Measurements from ENCODE around the gene NRCAM. TPM values are rescaled to one million over a fixed set of nuclear protein-coding genes. Genes with fewer than 3 reads are reported as not detected.

NRCAM gene
- total and polyA plus RNA-seq, 2 of the 13 experiments (the other 11 are each of a cell fraction or from before 2014, with no cell fraction given), result 0.31 to 0.33 TPM

DNA sequence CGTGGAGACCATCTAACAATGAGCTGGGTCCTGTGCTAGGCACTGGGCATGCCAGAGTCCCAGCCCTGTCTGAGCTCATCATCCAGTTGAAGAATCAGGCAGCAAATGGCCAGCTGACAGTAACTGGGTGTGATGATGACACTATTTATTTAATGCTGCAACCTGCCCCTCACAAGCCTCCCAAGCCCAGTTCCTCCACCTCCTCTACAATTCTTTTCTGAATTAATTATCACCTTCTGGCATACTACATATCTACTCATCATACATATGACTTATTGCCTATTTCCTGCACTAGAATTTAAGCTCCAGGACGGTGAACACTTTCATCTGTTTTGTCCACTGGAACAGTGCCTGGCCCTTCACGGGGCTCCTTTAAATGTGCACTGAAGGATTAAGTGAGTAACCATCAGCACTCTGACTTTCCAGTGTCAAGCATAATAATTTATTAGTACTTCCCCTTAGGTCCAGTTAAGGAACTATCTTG is 229.4 kb downstream of the NRCAM start:
- in situ Hi-C loops (cut with HindIII; ENCODE audit: extremely low pct_ligation_motif_present, low pct_unique_long_range_greater_than_20kb) (no loop called here), intact Hi-C loops (cut with micrococcal nuclease; ENCODE audit: unreplicated experiment) (no loop called here)
- TF ChIP-seq MTA1 (CRISPR knock-in tag; IDR thresholded peaks at IDR 0.05; ENCODE audit: borderline replicate concordance) (no peak), ZNF564 (CRISPR knock-in tag; IDR thresholded peaks at IDR 0.05) (no peak), SATB2 (CRISPR knock-in tag; IDR thresholded peaks at IDR 0.05) (no peak), ZNF460 (CRISPR knock-in tag; IDR thresholded peaks at IDR 0.05; ENCODE audit: borderline replicate concordance) (no peak), ZNF496 (CRISPR knock-in tag; IDR thresholded peaks at IDR 0.05; ENCODE audit: insufficient replicate concordance) (no peak), ELF4 (CRISPR knock-in tag; IDR thresholded peaks at IDR 0.05; ENCODE audit: borderline replicate concordance) (no peak), ZMYM2 (CRISPR knock-in tag; IDR thresholded peaks at IDR 0.05) (no peak), SMARCC2 (IDR thresholded peaks at IDR 0.05) (no peak), HNRNPH1 (optimal IDR thresholded peaks at IDR 0.05; ENCODE audit: low read depth, low read length) (no peak), CBX1 (IDR thresholded peaks at IDR 0.05; ENCODE audit: low read depth) (no peak), SNAPC2 (CRISPR knock-in tag; IDR thresholded peaks at IDR 0.05) (no peak)
- TF ChIP-seq, protein P1, sequence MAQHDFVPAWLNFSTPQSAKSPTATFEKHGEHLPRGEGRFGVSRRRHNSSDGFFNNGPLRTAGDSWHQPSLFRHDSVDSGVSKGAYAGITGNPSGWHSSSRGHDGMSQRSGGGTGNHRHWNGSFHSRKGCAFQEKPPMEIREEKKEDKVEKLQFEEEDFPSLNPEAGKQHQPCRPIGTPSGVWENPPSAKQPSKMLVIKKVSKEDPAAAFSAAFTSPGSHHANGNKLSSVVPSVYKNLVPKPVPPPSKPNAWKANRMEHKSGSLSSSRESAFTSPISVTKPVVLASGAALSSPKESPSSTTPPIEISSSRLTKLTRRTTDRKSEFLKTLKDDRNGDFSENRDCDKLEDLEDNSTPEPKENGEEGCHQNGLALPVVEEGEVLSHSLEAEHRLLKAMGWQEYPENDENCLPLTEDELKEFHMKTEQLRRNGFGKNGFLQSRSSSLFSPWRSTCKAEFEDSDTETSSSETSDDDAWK (CRISPR knock-in tag; IDR thresholded peaks at IDR 0.05), result no peak
- TF ChIP-seq, protein P2, sequence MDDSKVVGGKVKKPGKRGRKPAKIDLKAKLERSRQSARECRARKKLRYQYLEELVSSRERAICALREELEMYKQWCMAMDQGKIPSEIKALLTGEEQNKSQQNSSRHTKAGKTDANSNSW (CRISPR knock-in tag; IDR thresholded peaks at IDR 0.05; ENCODE audit: borderline replicate concordance), result no peak
- no TSS peak for BruUV-seq (replicated peaks)
- no peaks in the 10 kb centered on the region for H3K36me3 ChIP-seq (replicated peaks in 1 of 2; ENCODE audit: control insufficient read depth in 1 of 2, insufficient read depth in 2 of 2, low read length in 2 of 2)
- H3K4me3 ChIP-seq (replicated peaks in 1 of 3; ENCODE audit: insufficient read depth in 1 of 3, low read depth in 2 of 3, low read length in 3 of 3), result no peak overlapping the region
- CTCF ChIA-PET (ENCODE audit: low intra/inter-chr PET ratio, low total read pairs), result no interaction called here
- no peaks in the 10 kb centered on the region; a peak in 1 of 5 replicates for H3K27me3 ChIP-seq (ENCODE audit: control insufficient read depth in 1 of 2, insufficient read depth in 2 of 2, low read length in 2 of 2)
- H3K4me2 ChIP-seq (ENCODE audit: low read depth, low read length), result no peak overlapping the region
- FAIRE-seq (no peak), ATAC-seq (no peak), DNase-seq (ENCODE audit: low spot score) (no peak)
- H3K79me2 ChIP-seq (ENCODE audit: insufficient read depth, low read length), result no peaks in the 10 kb centered on the region
- H3K9ac ChIP-seq (ENCODE audit: insufficient read depth, low read depth, low read length), result no peak overlapping the region
- no peaks in the 10 kb centered on the region for H3K9me3 ChIP-seq (ENCODE audit: low read length)
- 23% methylated on average over 3 of the region's 3 CpGs for WGBS (ENCODE audit: low lambda C conversion rate)
- no peaks in the 10 kb centered on the region for H3K4me1 ChIP-seq (ENCODE audit: insufficient read depth, low read length)
- no peak overlapping the region for H2AFZ ChIP-seq (ENCODE audit: low read length)
- POLR2A ChIA-PET, result no interaction called here
- H3K27ac ChIP-seq (ENCODE audit: extremely low read length, insufficient read depth, low read length), result no peak overlapping the region
- no peaks in the 10 kb centered on the region for H4K20me1 ChIP-seq (ENCODE audit: insufficient read depth, low read length)

Data from HepG2 (cell line).